Heart right ventricle (tissue), 16 donors: ENCODE data around the gene HPGDS. TPM values are rescaled to one million over a fixed set of nuclear protein-coding genes. Genes with fewer than 3 reads are reported as not detected.

Experiments used
- ATAC-seq, 8 donors: fragments of 200-7000 bp; cut with Tn5 transposase; one replicate each; pipeline ENCODE4 v1.9.1; 2020; ENCODE audit warnings: mild to moderate bottlenecking in 8 of 8, moderate library complexity in 8 of 8, moderate number of reproducible peaks in 1 of 8
- DNase-seq, 2 donors: peaks; one replicate each; pipeline ENCODE4 v3.0.0-alpha.2; 2020
- H3K27ac ChIP-seq, 10 donors: fragments of 200-600 bp; sonication (generic) in 2 of 10; one replicate each; pipeline versions ENCODE4 v1.5.0 to v1.8.0; 2020 to 2022; ENCODE audit warnings: mild to moderate bottlenecking in 3 of 10
- H3K27me3 ChIP-seq, 7 donors: fragments of 200-600 bp; one replicate each; pipeline ENCODE4 v1.8.0; 2021 to 2022; ENCODE audit warnings: mild to moderate bottlenecking in 2 of 7
- H3K36me3 ChIP-seq, 9 donors: fragments of 200-600 bp; sonication (generic) in 1 of 9; one replicate each; pipeline versions ENCODE4 v1.5.0 to v1.8.0; 2020 to 2022; ENCODE audit warnings: mild to moderate bottlenecking in 2 of 9
- H3K4me1 ChIP-seq, 9 donors: fragments of 200-600 bp; sonication (generic) in 1 of 9; one replicate each; pipeline versions ENCODE4 v1.5.0 to v1.8.0; 2020 to 2022; ENCODE audit warnings: mild to moderate bottlenecking in 4 of 9
- H3K4me3 ChIP-seq, 10 donors: fragments of 200-600 bp; sonication (generic) in 2 of 10; one replicate each; pipeline versions ENCODE4 v1.5.0 to v1.8.0; 2020 to 2022; ENCODE audit warnings: mild to moderate bottlenecking in 7 of 10, moderate library complexity in 2 of 10
- H3K9me3 ChIP-seq, 11 donors: fragments of 200-600 bp in 10 of 11; sonication (generic) in 2 of 11; one replicate each; pipeline versions ENCODE4 v1.5.0 to v1.8.0; 2013 to 2022; ENCODE audit warnings: mild to moderate bottlenecking in 2 of 11, control low read depth in 1 of 11, moderate library complexity in 1 of 11
- WGBS, 2 donors: extraction: QIAGEN DNeasy Blood & Tissue Kit; methylation state at CpG; one replicate each; pipeline ENCODE4 v1.1.7; 2013; ENCODE audit warnings: inconsistent platforms in 1 of 2; 5-methylcytosine and 5-hydroxymethylcytosine counted together
- intact Hi-C, 10 donors: fragments of 100-400 bp; cut with DNase I; formaldehyde crosslinking; loops; one replicate each; pipeline versions ENCODE4 v1.11.1 to v1.14.2; 2022
- polyA plus RNA-seq, 2 donors: library from polyadenylated mRNA; stranded (reverse); fragments of 200-250 nt; gene quantifications; one replicate each; pipeline ENCODE4 v1.2.3, GENCODE V29; 2013
- total RNA-seq, 10 donors: library from RNA; stranded (reverse); fragmentation: NEBNext Ultra II Directional in 3 of 10; extraction: Animal tissue kit (Norgen Biotek cat#: 25700) in 3 of 10; gene quantifications; one replicate each; pipeline versions ENCODE4 v1.2.1 to v1.2.4, GENCODE V29; 2021 to 2023
- TF ChIP-seq, protein P1 (sequence below), 9 donors: fragments of 200-600 bp; sonication (generic) in 2 of 9; IDR thresholded peaks; one replicate each; pipeline versions ENCODE4 v1.5.0 to v1.8.0; 2021 to 2022; ENCODE audit warnings: antibody characterized with exemption in 9 of 9, mild to moderate bottlenecking in 5 of 9, moderate library complexity in 1 of 9
- donor health status: Arrhythmogenic right ventricular cardiomyopathy.
- donor health status: ischemic (EF 13 %, LVEDD 7.1; RV severe dilation, severe dysfunction).
- donor health status: healthy with polysubstance abuse.
- donor health status: DM: no; HTN: yes; CAD: no.
- donor health status: DM: no; HTN: no; CAD: no.
- donor health status: ischemic (EF 25% LVEDD 6.9; RV normal size, moderate dysfunction).
- donor health status: ischemic (EF 25% LVEDD 5.7; RV mildly dilated, moderate dysfunction).
- donor health status: healthy.
- donor health status: DM: yes; HTN: yes; CAD: no.
- donor health status: Ischemic cardiomyopathy.
- donor health status: ischemic (EF 35%, LVEDD 5.7; RV mildly dilated, moderate dysfunction).
- donor health status: nonischemic (EF 11% LVEDD 7.7; RV severe dilation, severe dysfunction).
- donor health status: DM: yes; HTN: yes; CAD: no.
- donor health status: PGD.
- donor health status: ischemic (EF 29% LVEDD 5.4; RV normal size, mild dysfunction).
- donor health status: nonischemic (EF 23%, LVEDD 6.1; RV moderate dilation, normal function).

The HPGDS gene
- total and polyA plus RNA-seq, 12 donors, result 0.13 to 3.0 (median 1.0) TPM

DNA sequence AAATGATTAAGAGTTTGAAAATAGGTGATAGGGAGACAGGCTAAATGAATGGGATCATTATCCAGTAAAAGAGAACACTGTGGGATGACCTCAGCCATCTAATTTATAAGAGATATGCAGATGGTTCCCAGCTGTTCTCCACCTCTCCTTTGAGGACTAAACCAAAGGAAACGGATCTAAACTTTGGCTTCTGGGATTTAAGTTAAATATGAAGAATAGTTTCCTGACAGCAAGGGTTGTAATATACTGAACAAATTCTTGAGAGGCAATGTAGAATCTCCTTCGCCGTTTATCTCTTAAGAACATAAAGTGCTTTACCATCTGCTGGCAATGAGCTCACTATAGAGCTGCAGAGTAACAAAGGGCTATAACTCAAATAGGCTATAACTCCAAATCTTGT is 35.4 kb upstream of the HPGDS start:
- no peak for DNase-seq
- no peaks in the 10 kb centered on the region for H3K27me3 ChIP-seq
- H3K4me3 ChIP-seq, result no peak overlapping the region
- TF ChIP-seq, protein P1, sequence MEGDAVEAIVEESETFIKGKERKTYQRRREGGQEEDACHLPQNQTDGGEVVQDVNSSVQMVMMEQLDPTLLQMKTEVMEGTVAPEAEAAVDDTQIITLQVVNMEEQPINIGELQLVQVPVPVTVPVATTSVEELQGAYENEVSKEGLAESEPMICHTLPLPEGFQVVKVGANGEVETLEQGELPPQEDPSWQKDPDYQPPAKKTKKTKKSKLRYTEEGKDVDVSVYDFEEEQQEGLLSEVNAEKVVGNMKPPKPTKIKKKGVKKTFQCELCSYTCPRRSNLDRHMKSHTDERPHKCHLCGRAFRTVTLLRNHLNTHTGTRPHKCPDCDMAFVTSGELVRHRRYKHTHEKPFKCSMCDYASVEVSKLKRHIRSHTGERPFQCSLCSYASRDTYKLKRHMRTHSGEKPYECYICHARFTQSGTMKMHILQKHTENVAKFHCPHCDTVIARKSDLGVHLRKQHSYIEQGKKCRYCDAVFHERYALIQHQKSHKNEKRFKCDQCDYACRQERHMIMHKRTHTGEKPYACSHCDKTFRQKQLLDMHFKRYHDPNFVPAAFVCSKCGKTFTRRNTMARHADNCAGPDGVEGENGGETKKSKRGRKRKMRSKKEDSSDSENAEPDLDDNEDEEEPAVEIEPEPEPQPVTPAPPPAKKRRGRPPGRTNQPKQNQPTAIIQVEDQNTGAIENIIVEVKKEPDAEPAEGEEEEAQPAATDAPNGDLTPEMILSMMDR (IDR thresholded peaks at IDR 0.05), result no peak
- H3K27ac ChIP-seq, result no peak overlapping the region
- WGBS, 2 donors, result 40 to 50% methylated on average over 3 of the region's 3 CpGs
- H3K36me3 ChIP-seq, result no peaks in the 10 kb centered on the region
- H3K4me1 ChIP-seq, result peaks cover 0 to 5% (median 0%) of the 10 kb centered on the region in 9 donors
- intact Hi-C loops, result no loop called here
- no peak for ATAC-seq
- no peaks in the 10 kb centered on the region for H3K9me3 ChIP-seq

DNA sequence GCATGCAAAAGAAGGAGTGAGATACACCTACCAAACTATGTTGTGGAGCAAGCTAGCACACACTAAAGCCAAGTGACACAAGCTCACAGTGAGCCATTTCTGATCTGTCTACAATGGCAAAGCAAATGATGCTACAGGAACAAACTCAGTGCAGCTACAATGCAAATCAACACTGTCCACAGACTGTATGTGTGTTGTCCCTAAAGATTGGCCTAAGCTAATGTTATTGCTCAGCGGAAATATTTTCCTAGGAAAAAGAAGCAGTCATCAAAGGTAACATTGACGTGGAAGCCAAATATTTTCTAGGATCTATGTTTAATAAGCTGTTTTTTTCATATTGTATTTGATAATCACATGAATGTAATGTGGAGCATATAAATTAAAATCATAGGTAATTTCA is 34.7 kb upstream of the HPGDS start:
- peaks cover 0 to 5% (median 0%) of the 10 kb centered on the region in 9 donors for H3K4me1 ChIP-seq
- WGBS, 2 donors, result 91 to 93% methylated on average over 2 of the region's 2 CpGs
- no peaks in the 10 kb centered on the region for H3K9me3 ChIP-seq
- DNase-seq (no peak), ATAC-seq (no peak)
- no peaks in the 10 kb centered on the region for H3K36me3 ChIP-seq
- no peaks in the 10 kb centered on the region for H3K27me3 ChIP-seq
- TF ChIP-seq, protein P1 (IDR thresholded peaks at IDR 0.05), result no peak
- no peak overlapping the region for H3K27ac ChIP-seq
- intact Hi-C loops, result no loop called here
- H3K4me3 ChIP-seq, result no peak overlapping the region

DNA sequence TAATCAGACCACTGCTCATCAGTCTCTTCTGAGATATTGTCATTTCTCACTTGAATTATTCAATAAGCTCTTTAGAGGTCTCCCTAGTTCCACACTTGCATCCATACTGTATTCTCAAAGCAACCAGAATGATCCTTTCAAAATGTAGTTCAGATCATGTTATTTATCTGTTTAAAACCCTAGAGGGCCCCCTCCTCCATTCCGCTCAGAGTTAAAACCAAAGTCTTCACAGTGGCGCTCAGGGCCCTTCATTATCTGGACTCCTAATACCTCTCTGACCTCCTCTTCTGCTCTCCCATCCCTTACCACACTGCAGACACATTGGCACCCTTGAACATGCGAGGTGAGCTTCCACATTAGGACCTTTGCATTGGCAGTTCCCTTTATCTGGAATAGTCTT is 32.7 kb upstream of the HPGDS start:
- Histone ChIP-seq H3K4me3 (no peak overlapping the region), H3K27ac (no peak overlapping the region), H3K9me3 (no peaks in the 10 kb centered on the region), H3K36me3 (no peaks in the 10 kb centered on the region), H3K4me1 (peaks cover 0 to 5% (median 0%) of the 10 kb centered on the region in 9 donors), H3K27me3 (no peaks in the 10 kb centered on the region)
- intact Hi-C loops, result no loop called here
- WGBS, 2 donors, result 75 to 78% methylated on average over 3 of the region's 3 CpGs
- TF ChIP-seq, protein P1 (IDR thresholded peaks at IDR 0.05), result peak in 3 of 9 donors; percentile 18 to 33 (median 21)
- no peak for DNase-seq
- ATAC-seq, result peak in 7 of 8 donors; percentile 37 to 69 (median 55)

DNA sequence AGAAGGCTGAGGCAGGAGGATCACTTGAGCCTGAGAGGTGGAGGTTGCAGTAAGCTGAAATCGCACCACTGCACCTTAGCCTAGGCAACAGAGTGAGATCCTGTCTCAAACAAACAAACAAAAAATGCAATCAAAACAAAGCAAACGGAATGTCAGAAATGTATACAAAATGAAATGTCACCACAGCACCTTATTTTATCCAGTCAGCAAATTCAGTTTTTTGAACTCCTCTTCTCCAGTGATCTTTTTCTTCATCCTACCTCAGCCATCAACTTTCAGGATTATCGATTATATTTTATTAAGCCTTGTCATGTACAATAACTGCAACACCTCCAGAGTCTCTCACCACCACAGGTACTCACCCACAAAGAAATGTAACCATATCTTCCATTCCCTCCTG is 31.1 kb upstream of the HPGDS start:
- intact Hi-C loops, result no loop called here
- 89 to 92% methylated on average over 3 of the region's 3 CpGs for WGBS, 2 donors
- ATAC-seq, result no peak
- DNase-seq, result no peak
- Histone ChIP-seq H3K27me3 (no peaks in the 10 kb centered on the region), H3K36me3 (no peaks in the 10 kb centered on the region), H3K4me1 (peaks cover 0 to 5% (median 0%) of the 10 kb centered on the region in 9 donors), H3K4me3 (no peak overlapping the region), H3K9me3 (no peaks in the 10 kb centered on the region), H3K27ac (no peak overlapping the region)
- TF ChIP-seq, protein P1 (IDR thresholded peaks at IDR 0.05), result no peak
